A673 (cell line): ENCODE data around the gene GMDS. TPM values are rescaled to one million over a fixed set of nuclear protein-coding genes. Genes with fewer than 3 reads are reported as not detected.

Experiments
- BruUV-seq: library from RNA; stranded (reverse); fragments of 400-500 nt; replicated peaks from 2 replicates; lab custom pipeline; 2021; lab: Mats Ljungman, UMichigan
- CTCF ChIA-PET: fragments of 300-600 bp; sonication (Branson Sonifier 250); formaldehyde crosslinking; loops from one replicate; lab custom pipeline; 2022; ENCODE audit warnings: antibody characterized with exemption; lab: Charles Lee
- POLR2A ChIA-PET: fragments of 300-600 bp; sonication (Branson Sonifier 250); formaldehyde crosslinking; loops from one replicate; lab custom pipeline; 2022; ENCODE audit warnings: antibody characterized with exemption; ENCODE audit not compliant: low non-redundant PET; lab: Charles Lee
- DNase-seq: peaks from one replicate; pipeline ENCODE4 v3.0.0-alpha.2; 2015; ENCODE audit warnings: low spot score
- H3K27ac ChIP-seq: fragments of 200-600 bp; sonication (generic); 2 replicates; pipeline ENCODE4 v1.5.1; 2016; ENCODE audit warnings: mixed run types, low read depth, mild to moderate bottlenecking, mixed read lengths, antibody characterized with exemption, low read length; ENCODE audit not compliant: poor library complexity, severe bottlenecking
- H3K27me3 ChIP-seq: fragments of 200-600 bp; sonication (generic); replicated peaks from 2 replicates; pipeline ENCODE4 v1.6.1; 2017; ENCODE audit warnings: mixed run types, low read depth, mild to moderate bottlenecking, mixed read lengths, antibody characterized with exemption, low read length; ENCODE audit not compliant: insufficient read depth, poor library complexity
- H3K36me3 ChIP-seq: fragments of 200-600 bp; sonication (generic); 2 replicates; pipeline ENCODE4 v1.6.1; 2016; ENCODE audit warnings: mixed run types, mild to moderate bottlenecking, mixed read lengths, antibody characterized with exemption, low read length; ENCODE audit not compliant: insufficient read depth, poor library complexity, severe bottlenecking
- H3K4me1 ChIP-seq: fragments of 200-600 bp; sonication (generic); 2 replicates; pipeline ENCODE4 v1.6.1; 2017; ENCODE audit warnings: mixed run types, mild to moderate bottlenecking, mixed read lengths, antibody characterized with exemption, low read length; ENCODE audit not compliant: insufficient read depth, poor library complexity, severe bottlenecking
- H3K4me3 ChIP-seq: fragments of 200-600 bp; sonication (generic); 2 replicates; pipeline ENCODE4 v1.5.1; 2016; ENCODE audit warnings: low read depth, mixed run types, mild to moderate bottlenecking, mixed read lengths, low read length; ENCODE audit not compliant: poor library complexity, severe bottlenecking
- H3K9me3 ChIP-seq: fragments of 200-600 bp; sonication (generic); 2 replicates; pipeline ENCODE4 v1.6.1; 2016; ENCODE audit warnings: mixed run types, low read depth, mild to moderate bottlenecking, mixed read lengths, antibody characterized with exemption, low read length; ENCODE audit not compliant: poor library complexity, severe bottlenecking
- CTCF ChIP-seq: fragments of 300-800, 200-600 bp; sonication (generic); conservative IDR thresholded peaks from 2 replicates; pipeline ENCODE4 v1.5.1; 2017; ENCODE audit warnings: low read depth, mild to moderate bottlenecking, antibody characterized with exemption, low read length, moderate library complexity, mixed read lengths
- EZH2 ChIP-seq: fragments of 200-600 bp; sonication (generic); IDR thresholded peaks from 2 replicates; pipeline ENCODE4 v1.6.1; 2017; ENCODE audit warnings: borderline replicate concordance, low read depth, mild to moderate bottlenecking, mixed read lengths, antibody characterized with exemption, low read length; ENCODE audit not compliant: poor library complexity, severe bottlenecking
- intact Hi-C: fragments of 100-400 bp; cut with micrococcal nuclease; formaldehyde crosslinking; loops from one replicate; pipeline ENCODE4 v1.10.0; 2022; ENCODE audit not compliant: unreplicated experiment
- total RNA-seq: library from RNA; stranded (reverse); gene quantifications from 2 replicates; pipeline ENCODE4 v1.2.3, GENCODE V29; 2021

Gene GMDS
- total RNA-seq, 1 experiment from 2014 or later = 15.2 TPM

GRCh38 chr6:1729133-1729749 is 516.2 kb downstream of the GMDS start:
- POLR2A ChIA-PET = no interaction called here
- CTCF ChIA-PET = no interaction called here

GRCh38 chr6:1726341-1726768 is 519.0 kb downstream of the GMDS start:
- no peaks in the 10 kb centered on the region for H3K27me3 ChIP-seq
- CTCF ChIA-PET = no interaction called here
- no peaks in the 10 kb centered on the region for H3K4me1 ChIP-seq
- H3K4me3 ChIP-seq = no peak overlapping the region
- no peak for TF ChIP-seq CTCF
- no peak for TF ChIP-seq EZH2
- DNase-seq = no peak
- intact Hi-C loops = no loop called here
- H3K9me3 ChIP-seq = no peaks in the 10 kb centered on the region
- H3K27ac ChIP-seq = no peak overlapping the region
- no TSS peak for BruUV-seq
- POLR2A ChIA-PET = no interaction called here
- H3K36me3 ChIP-seq = no peaks in the 10 kb centered on the region

More at GRCh38 chr6:1729133-1729749, 516.2 kb downstream of the GMDS start:
- no peak for TF ChIP-seq EZH2
- no peak for TF ChIP-seq CTCF
- Histone ChIP-seq H3K9me3 (no peaks in the 10 kb centered on the region), H3K27me3 (no peaks in the 10 kb centered on the region), H3K4me3 (no peak overlapping the region), H3K4me1 (no peaks in the 10 kb centered on the region), H3K36me3 (no peaks in the 10 kb centered on the region), H3K27ac (no peak overlapping the region)
- intact Hi-C loops = no loop called here
- no peak for DNase-seq
- no TSS peak for BruUV-seq

GRCh38 chr6:1724616-1725015 is 520.8 kb downstream of the GMDS start:
- intact Hi-C loops = no loop called here
- POLR2A ChIA-PET = no interaction called here

GRCh38 chr6:1724124-1724523 is 521.3 kb downstream of the GMDS start:
- CTCF ChIA-PET = no interaction called here
- intact Hi-C loops = no loop called here
- Histone ChIP-seq H3K9me3 (no peaks in the 10 kb centered on the region), H3K4me3 (no peak overlapping the region), H3K27me3 (no peaks in the 10 kb centered on the region), H3K27ac (no peak overlapping the region), H3K4me1 (no peaks in the 10 kb centered on the region), H3K36me3 (no peaks in the 10 kb centered on the region)
- POLR2A ChIA-PET = interaction anchor here (0.6 kb wide), 1 partner anchor 1228 kb away, joined by 3 read pairs; no protein-coding TSS in a partner anchor
- TF ChIP-seq EZH2 (no peak), CTCF (no peak)
- no peak for DNase-seq
- BruUV-seq = no TSS peak

More at GRCh38 chr6:1724616-1725015, 520.8 kb downstream of the GMDS start:
- CTCF ChIA-PET = no interaction called here
- H3K27ac ChIP-seq = no peak overlapping the region
- H3K4me3 ChIP-seq = no peak overlapping the region
- no peak for TF ChIP-seq EZH2
- no peaks in the 10 kb centered on the region for H3K4me1 ChIP-seq
- BruUV-seq = no TSS peak
- H3K9me3 ChIP-seq = no peaks in the 10 kb centered on the region
- no peaks in the 10 kb centered on the region for H3K27me3 ChIP-seq
- H3K36me3 ChIP-seq = no peaks in the 10 kb centered on the region
- no peak for DNase-seq
